ENCODE results near the gene HES4.

The HES4 gene

GRCh38 chr1:1046243-1046642 lies 46.3 kb upstream of the HES4 start:
- no peak for TF ChIP-seq CTCF (IDR thresholded peaks at IDR 0.05; ENCODE audit: poor library complexity, severe bottlenecking)
- no peak for DNase-seq (ENCODE audit: low spot score)
- no peak for ATAC-seq (ENCODE audit: low read depth)
- H3K27ac ChIP-seq (ENCODE audit: poor library complexity, severe bottlenecking) = no peak overlapping the region
- no peak overlapping the region for H3K4me3 ChIP-seq (ENCODE audit: severe bottlenecking)
- H3K36me3 ChIP-seq (ENCODE audit: low read depth) = peaks cover 81% of the 10 kb centered on the region
- H3K9me3 ChIP-seq (ENCODE audit: severe bottlenecking) = no peaks in the 10 kb centered on the region
- H3K4me1 ChIP-seq (ENCODE audit: insufficient read depth, poor library complexity, severe bottlenecking) = no peaks in the 10 kb centered on the region
- no peaks in the 10 kb centered on the region for H3K27me3 ChIP-seq (ENCODE audit: insufficient read depth, poor library complexity, severe bottlenecking)

- Histone ChIP-seq H3K4me1 (ENCODE audit: insufficient read depth, poor library complexity, severe bottlenecking) (no peaks in the 10 kb centered on the region), H3K4me3 (ENCODE audit: severe bottlenecking) (no peak overlapping the region), H3K27ac (ENCODE audit: poor library complexity, severe bottlenecking) (no peak overlapping the region), H3K9me3 (ENCODE audit: severe bottlenecking) (no peaks in the 10 kb centered on the region), H3K36me3 (ENCODE audit: low read depth) (peaks cover 70% of the 10 kb centered on the region), H3K27me3 (ENCODE audit: insufficient read depth, poor library complexity, severe bottlenecking) (no peaks in the 10 kb centered on the region)
- TF ChIP-seq CTCF (IDR thresholded peaks at IDR 0.05; ENCODE audit: poor library complexity, severe bottlenecking) = no peak
- ATAC-seq (ENCODE audit: low read depth) (no peak), DNase-seq (ENCODE audit: low spot score) (no peak)
Measured at GRCh38 chr1:1045129-1045528, 45.2 kb upstream of the HES4 start.

- ATAC-seq (ENCODE audit: low read depth) (no peak), DNase-seq (ENCODE audit: low spot score) (no peak)
- Histone ChIP-seq H3K27ac (ENCODE audit: poor library complexity, severe bottlenecking) (no peak overlapping the region), H3K27me3 (ENCODE audit: insufficient read depth, poor library complexity, severe bottlenecking) (no peaks in the 10 kb centered on the region), H3K9me3 (ENCODE audit: severe bottlenecking) (no peaks in the 10 kb centered on the region), H3K4me1 (ENCODE audit: insufficient read depth, poor library complexity, severe bottlenecking) (no peaks in the 10 kb centered on the region), H3K4me3 (ENCODE audit: severe bottlenecking) (no peak overlapping the region), H3K36me3 (ENCODE audit: low read depth) (peaks cover 67% of the 10 kb centered on the region)
- no peak for TF ChIP-seq CTCF (IDR thresholded peaks at IDR 0.05; ENCODE audit: poor library complexity, severe bottlenecking)
Measured at GRCh38 chr1:1044455-1045078, 44.7 kb upstream of the HES4 start.

- H3K4me1 ChIP-seq (ENCODE audit: insufficient read depth, poor library complexity, severe bottlenecking) = no peaks in the 10 kb centered on the region
- DNase-seq (ENCODE audit: low spot score) (no peak), ATAC-seq (ENCODE audit: low read depth) (no peak)
- no peaks in the 10 kb centered on the region for H3K9me3 ChIP-seq (ENCODE audit: severe bottlenecking)
- no peak overlapping the region for H3K4me3 ChIP-seq (ENCODE audit: severe bottlenecking)
- TF ChIP-seq CTCF (IDR thresholded peaks at IDR 0.05; ENCODE audit: poor library complexity, severe bottlenecking) = no peak
- H3K27me3 ChIP-seq (ENCODE audit: insufficient read depth, poor library complexity, severe bottlenecking) = no peaks in the 10 kb centered on the region
- peaks cover 63% of the 10 kb centered on the region for H3K36me3 ChIP-seq (ENCODE audit: low read depth)
- no peak overlapping the region for H3K27ac ChIP-seq (ENCODE audit: poor library complexity, severe bottlenecking)
Measured at GRCh38 chr1:1043921-1044320, 44.0 kb upstream of the HES4 start.

- TF ChIP-seq CTCF (IDR thresholded peaks at IDR 0.05; ENCODE audit: poor library complexity, severe bottlenecking) = no peak
- ATAC-seq (ENCODE audit: low read depth) = no peak
- Histone ChIP-seq H3K27me3 (ENCODE audit: insufficient read depth, poor library complexity, severe bottlenecking) (no peaks in the 10 kb centered on the region), H3K4me3 (ENCODE audit: severe bottlenecking) (no peak overlapping the region), H3K36me3 (ENCODE audit: low read depth) (peaks cover 63% of the 10 kb centered on the region), H3K9me3 (ENCODE audit: severe bottlenecking) (no peaks in the 10 kb centered on the region), H3K27ac (ENCODE audit: poor library complexity, severe bottlenecking) (no peak overlapping the region), H3K4me1 (ENCODE audit: insufficient read depth, poor library complexity, severe bottlenecking) (no peaks in the 10 kb centered on the region)
- no peak for DNase-seq (ENCODE audit: low spot score)
Measured at GRCh38 chr1:1043411-1043810, 43.5 kb upstream of the HES4 start.
